Activated T-cell treated with anti-CD3 and anti-CD28 coated beads for 48 hours (primary cell): ENCODE measurements around the gene RPS24.
"Not testable (repeated sequence)": the region's sequence is repeated elsewhere in the genome, so short reads cannot be mapped to it uniquely, and the experiment has no call there.

Experiments
- DNase-seq: peaks from one replicate; pipeline ENCODE4 v3.0.0-alpha.2; 2020; ENCODE audit warnings: low read depth

The RPS24 gene

DNA sequence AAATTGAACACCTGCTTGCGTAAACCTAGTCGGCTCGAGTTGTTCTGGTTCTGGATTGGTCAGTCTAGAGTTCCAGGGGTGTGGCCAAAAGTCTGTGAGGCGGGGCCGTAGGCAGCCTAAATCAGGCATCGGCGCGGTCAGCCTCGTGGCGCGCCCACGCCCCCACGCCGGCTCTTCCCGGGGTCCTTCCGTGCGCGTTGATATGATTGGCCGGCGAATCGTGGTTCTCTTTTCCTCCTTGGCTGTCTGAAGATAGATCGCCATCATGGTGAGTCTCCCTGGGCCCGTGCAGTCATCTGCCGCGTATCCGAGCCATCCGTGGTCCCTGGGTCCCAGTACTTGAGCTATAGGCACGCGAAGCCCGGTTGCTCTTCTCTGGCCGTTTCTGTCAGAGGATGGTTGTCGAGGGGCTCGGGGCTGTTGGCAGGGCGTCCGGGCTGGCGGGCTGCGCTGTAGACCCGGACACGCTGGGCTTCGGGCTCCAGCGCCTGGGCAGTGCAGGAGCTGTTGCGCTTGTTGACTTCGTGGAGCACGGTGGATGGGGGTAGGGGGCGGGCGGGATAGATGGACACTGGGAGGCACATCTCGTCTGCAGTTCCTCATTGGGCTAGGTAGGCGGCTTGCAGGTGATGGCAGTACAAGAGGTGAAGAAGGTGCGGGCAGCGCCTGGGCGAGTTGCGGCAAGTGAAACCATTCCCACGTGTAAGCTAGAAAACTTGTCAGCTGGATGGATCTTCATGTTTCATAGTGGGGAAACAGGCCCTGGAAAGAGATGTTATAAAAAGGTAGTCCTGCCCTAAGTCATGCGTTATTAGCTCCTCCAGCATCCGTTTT lies at the start of gene RPS24:
RPS24 (plus strand) TSS at position 227 of the 834 bp plus-strand sequence; CDS start at position 266, 39 bp downstream.
- peak; percentile 92 for DNase-seq

DNA sequence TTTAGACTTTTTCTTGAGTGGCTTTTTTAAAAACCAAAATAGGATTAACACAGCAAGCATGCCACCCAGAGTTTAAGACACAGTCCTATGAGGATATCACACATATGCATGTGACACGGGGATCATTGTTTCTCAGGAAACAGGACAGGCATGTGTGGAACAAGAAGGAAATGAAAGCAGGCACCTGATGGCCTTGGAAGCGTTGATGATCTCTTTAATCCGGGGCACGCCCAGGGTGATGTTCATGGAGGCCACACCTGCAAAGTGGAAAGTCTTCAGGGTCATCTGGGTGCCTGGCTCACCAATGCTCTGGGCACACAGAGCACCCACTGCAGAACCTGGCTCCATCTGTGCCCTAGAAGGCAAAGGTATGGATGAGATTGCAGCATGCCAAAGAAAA lies 48.7 kb upstream of the RPS24 start:
- DNase-seq = no peak

DNA sequence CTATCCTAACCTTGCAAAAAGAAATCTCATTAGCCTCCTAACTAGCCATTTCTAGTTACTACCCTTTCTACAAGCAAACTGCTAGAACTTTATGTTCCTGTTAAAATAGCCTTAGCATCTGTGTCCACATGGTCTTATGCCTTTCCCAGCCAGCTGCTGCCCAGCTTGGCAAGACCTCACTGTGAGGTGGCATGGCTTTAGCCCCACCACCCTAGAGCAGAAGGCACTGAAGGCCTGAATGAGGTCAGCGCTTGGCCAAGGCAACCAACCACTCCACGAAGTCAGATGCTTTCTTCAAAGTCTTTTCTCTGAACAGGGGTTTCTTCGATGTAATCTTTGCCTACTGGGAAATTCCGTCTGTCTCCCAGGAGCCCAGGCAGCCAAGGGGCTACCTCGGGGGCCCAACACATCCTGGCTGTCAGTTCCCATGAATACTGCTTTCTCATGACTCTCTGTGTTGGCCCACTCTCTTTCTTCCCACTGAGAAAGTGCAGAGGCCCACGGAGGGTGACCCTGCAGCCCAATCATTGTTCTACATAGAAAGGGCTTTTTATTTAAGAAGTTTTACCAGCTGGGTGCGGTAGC lies 45.9 kb upstream of the RPS24 start:
- no peak for DNase-seq

DNA sequence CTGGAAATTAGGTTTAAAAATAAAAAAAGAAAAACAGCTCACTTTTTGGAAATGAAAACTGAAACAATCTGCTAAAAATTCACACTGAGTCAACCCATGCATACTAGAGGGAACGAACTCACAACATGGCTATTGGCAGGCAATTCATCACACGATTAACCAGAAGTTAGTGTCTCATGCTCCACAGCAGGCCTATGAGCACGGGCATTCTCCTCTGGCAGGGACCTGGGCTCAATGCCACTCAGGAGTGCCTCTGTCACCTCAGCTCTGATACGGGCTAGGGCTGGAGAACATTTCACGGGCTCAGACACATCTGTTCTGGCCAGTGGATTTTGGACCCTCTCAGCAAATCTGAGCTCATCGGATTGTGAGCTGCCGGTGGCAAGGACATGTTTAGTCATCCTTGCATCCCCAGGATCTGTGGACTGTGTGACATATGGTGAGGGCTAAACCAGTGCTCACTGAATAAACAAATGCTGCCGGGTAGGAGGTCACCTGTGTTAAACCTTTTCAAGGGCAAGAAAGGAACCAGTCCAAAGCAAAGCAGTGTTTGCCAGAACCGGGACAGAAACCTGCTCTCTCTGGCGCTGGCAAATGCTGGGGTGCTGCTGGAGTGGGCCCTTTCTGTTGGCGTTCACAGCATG lies 44.5 kb upstream of the RPS24 start:
- DNase-seq = no peak

DNA sequence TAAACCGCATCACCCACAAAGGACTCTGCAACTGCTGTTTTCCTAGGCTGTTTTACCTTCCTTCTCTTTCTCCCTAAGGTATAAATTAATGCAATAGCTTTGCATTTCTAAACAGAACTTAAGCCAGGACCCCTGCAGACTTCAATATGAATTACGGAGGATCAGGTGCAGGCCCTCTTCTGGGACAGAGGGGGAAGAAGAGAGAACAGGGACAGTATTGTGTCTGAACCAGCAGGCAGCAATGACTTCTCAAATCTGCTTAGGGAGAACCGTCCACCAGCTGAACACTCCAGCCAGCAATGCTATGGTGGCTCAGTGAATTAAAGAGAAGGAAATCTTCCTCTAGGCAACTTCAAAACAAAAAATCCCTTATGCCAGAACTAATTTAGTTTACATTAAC lies 40.0 kb upstream of the RPS24 start:
- DNase-seq = no peak

DNA sequence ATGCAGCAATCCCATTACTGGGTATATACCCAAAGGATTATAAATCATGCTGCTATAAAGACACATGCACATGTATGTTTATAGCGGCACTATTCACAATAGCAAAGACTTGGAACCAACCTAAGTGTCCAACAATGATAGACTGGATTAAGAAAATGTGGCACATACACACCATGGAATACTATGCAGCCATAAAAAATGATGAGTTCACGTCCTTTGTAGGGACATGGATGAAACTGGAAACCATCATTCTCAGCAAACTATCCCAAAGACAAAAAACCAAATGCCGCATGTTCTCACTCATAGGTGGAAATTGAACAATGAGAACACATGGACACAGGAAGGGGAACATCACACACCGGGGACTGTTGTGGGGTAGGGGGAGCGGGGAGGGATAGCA lies 34.9 kb upstream of the RPS24 start:
- DNase-seq = not testable (repeated sequence)

DNA sequence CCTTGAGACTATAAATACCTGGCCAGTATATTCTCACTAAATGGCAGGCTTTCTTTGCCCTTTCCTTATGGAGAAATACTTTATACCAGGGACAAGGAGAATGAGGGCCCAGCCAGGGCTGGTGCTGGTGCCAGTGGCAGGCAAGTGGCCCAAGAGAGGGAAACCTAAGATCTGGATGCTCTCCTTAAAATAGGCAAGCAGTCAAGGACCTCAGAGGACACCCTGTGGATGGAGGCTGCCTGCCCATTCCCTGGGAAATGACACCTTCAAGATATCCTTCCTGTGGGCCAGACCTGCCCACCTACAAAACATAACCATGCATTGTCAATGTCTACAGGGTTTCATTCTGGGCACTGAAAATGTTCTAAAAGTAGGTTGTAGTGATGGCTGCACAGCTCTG lies 33.5 kb upstream of the RPS24 start:
- no peak for DNase-seq

DNA sequence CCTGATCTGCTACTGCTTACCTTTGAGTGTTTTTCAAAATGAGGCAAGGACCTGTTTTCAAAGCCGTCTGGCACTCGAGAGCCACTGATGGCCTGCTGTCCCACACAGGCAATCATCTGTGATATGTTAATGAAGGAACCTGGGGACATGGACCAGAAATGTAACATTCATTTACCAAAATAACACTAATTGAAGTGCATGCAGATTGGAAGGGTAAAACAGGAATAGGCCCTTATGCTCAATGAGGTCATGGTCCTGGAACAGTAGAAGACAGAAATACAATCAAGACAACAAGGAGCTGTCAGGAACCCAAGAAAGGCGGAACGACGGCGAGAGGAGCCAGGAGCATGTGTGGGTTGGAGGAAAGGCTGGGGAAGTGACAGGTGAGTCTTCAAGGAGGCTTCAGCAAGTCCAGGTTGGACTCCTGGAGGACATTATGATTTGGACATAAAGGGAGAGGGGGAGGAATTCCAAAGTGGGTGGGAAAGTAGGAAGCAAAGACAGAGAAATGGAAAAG lies 32.6 kb upstream of the RPS24 start:
- no peak for DNase-seq

DNA sequence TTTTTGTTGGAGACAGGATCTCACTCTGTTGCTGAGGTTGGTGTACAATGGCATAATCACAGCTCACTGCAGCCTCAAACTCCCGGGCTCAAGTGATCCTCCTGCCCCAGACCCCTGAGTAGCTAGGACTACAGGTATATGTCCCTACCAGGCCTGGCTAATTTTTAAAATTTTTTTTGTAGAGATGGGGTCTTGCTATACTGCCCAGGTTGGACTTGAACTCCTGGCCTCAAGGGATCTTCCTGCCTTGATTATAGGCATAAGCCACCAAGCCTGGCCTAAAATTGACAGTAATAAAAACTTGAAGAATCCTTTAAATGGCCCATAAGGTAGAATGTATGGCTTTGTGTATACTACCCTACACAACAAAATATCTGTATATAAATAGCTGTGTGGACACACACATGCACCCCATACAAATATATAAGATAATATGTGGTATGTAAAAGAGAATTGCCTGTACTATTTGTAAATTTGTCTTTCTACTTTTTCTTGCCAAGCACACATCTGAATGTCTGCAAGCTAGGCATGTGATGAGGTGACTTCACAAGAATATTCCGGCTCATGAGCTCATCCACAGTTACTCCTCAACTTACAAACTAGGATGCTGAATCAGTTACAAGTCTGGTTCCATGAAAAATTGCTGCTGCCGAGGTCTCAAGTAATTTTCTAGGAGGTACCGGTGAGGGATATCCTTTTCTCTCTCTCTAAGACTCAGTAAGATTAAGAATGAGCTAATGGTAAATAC lies 30.9 kb upstream of the RPS24 start:
- no peak for DNase-seq

DNA sequence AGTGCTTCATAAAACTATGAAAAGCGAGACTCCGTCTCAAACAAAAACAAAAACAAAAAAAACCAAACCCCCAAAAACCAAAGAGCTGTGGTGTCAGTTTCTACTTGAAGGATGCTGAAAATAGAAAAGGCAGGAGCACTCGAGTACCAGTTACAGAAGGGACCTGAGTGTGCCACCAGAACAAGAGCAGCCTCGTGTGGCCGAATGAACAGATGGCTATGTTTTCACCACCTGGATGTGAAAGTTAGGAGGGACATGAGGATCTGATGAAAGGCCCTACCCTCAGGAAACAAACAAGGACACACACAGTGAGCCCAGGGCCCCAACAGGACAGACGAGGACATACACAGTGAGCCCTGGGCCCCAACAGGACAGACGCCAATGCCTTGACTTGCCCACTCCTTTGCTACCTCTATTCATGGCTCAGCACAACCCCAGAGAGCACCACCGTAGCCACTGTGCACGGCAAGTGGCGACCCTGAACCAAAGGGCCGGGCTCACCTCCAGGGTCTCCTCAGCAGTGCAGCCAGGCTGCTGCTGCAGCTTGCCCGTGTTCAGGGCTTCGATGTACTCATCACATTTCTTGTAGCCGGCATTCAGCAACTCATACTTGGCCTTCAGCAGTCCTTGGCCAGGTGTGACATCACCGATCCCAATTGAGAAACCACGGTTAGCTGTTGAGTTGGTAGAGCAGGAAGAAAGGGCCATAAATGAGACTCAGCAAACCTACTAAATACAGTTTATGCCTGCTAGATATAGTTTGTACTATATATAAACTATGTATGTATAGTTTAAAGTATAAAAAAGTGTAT lies 29.2 kb upstream of the RPS24 start:
- no peak for DNase-seq

DNA sequence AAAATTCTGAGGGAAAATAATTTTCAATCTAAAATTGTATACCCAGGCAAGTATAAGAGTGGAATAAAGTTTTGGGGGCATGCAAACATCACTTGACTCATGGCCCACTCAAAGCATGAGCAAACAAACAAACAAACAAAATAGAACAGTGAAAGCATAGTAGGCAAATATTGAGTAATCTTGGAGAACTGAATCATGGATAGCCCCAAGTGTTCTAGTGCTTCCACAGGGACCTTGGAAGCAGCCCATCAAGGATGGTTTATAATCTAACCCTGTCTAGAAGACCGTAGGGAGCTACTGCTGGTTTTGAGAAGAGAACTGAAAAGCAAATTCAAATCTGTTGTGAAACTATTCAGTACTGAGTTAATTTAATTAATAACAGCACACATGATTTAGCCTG lies 26.5 kb upstream of the RPS24 start:
- DNase-seq = no peak

DNA sequence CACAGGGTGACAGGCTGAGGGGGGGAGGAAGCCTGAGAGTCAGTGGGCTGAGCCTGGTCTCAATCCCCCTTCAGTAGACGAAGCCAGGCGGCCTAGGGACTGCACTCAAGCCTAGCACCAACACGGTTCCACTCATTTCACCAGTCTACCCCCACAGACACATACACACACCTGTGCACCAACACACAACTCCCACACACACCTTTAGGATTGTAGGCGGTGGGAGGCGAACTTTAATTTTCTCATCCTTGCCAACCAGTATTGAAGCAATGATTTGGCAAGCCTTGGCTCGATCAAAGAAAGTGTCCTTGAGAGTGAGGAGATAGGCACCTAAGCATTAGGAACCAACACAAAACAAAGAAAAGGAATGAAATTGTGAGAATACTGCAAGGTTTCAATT lies 24.0 kb upstream of the RPS24 start:
- DNase-seq = no peak

DNA sequence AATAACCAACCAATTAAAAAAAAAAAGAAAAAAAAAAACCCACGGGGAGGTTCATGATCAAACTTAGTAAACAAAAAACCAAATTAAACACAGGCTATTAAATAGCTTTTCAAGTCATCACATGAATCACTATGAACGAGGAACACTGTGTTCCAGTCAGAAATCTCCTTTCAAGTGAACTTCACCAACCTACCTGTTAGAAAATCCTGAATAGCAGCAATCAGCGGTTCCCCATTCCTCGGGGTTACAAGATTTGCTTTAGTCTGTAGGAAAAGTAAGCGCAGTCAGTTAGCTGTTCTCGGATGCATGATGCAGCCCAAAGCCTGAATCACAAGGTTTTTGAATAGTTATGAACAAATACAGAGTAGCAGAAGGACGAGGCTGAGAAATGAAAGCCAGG lies 23.4 kb upstream of the RPS24 start:
- DNase-seq = no peak

DNA sequence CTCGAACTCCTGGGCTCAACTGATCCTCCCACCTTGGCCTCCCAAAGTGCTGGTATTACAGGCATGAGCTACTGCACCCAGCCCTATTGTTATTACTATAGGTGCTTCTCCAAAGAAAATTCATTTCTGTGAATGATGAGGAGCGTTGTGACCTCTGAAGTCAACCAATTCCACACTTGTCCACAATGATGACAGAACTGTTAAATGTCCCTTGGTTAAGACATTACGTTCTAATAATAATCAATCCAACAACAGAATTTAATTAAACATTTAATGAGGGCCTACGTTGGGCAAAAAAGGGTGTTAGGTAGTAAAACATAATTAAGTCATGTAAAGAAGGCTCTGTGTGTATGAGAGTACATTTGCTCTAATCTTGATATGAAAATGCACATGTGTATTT lies 22.6 kb upstream of the RPS24 start:
- no peak for DNase-seq

DNA sequence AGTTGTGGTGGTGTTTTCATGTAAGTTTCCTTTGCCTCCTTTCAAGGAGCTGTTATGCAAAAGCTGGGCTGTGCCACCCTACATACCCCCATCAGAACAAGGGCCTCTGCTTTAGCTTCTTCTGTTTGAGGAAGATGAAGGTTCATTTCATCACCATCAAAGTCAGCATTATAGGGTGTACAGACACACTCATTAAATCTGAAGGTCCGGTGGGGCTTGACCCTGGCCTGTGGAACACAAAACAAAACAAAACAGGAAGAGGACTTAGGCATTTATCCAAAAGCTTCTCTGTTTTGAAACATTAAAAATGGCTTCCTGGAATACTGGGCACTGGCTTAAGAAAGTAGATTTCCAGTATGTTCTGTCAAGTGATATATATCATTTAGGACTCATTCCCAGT lies 20.1 kb upstream of the RPS24 start:
- DNase-seq = no peak

DNA sequence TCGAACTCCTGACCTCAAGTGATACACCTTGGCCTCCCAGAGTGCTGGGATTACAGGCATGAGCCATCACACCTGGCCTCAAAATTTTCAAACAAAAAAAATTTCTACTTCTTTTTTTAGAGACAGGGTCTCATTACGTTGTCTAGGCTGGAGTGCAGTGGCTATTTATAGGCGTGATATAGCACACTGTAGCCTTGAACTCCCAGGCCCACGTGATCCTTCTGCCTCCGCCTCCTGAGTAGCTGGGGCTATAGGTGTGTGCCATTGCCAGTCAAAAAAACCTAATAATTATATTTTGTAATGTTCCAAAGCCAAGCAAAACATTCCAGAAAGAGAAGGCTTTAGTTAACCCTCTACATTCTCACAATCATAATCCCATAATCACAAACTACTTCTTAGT lies 18.1 kb upstream of the RPS24 start:
- DNase-seq = no peak

DNA sequence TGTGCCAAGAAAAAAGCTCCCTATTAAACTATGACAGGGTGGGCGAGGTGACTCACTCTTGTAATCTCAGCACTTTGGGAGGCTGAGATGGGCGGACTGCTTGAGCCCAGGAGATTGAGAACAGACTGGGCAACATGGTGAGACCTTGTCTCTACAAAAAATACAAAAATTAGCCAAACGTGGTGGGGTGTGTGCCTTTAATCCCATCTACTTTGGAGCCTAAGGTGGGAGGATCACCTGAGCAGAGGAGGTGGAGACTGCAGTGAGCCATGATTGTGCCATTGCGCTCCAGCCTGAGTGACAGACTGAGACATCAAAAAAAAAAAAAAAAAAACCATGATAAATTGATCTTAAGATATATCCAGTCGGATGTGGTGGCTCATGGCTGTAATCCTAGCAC lies 15.8 kb upstream of the RPS24 start:
- DNase-seq = no peak

DNA sequence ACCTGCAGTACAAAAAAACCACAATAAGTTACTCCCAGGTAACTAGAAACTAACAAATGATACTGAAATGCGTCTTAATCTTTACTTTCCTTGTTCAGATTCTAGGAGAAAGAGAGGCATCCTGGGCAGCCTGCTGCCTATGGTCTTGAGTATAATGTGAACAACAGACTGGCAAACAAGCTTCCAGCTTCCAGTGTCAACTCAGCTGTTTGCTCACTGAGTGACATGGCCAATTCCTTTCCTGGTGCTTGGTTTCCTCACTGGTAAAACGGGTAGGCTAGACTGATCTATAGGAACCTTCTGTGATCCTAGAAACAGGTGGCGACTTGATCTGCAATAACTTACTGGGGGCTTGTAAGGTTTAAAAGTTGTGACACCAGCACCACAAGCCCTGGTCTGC lies 14.4 kb upstream of the RPS24 start:
- DNase-seq = no peak

DNA sequence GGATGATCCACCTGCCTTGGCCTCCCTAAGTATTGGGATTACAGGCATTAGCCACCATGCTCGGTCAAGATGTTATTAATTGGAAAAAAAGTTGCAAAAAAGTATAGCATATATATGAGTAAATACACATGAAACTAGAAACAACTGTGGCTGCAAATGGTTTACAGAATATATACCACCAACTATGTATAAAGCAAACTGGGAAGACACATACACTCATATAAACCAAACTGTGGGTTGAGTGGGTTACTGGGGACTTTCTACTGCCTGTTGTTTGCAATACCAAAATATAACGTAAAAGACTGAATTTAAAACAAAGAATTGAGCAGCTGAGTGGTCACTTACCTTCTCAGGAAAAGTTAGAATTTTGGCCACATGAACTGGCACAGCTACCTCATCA lies 12.5 kb upstream of the RPS24 start:
- no peak for DNase-seq

DNA sequence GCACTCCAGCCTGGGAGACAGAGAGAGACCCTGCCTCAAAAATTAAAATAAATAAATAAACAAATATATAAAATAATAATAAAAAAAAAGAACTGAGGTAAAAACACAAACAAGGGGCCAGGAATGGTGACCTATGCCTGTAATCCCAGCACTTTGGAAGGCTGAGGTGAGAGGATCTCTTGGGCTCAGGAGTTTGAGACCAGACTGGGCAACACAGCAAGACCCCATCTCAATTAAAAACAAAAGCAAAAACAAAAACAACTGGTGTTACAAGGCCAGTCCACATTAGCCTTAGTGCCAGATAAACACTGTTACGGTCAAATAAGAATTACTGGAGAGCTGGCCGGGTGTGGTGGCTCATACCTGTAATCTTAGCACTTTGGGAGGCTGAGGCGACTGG lies 9.9 kb upstream of the RPS24 start:
- DNase-seq = no peak

DNA sequence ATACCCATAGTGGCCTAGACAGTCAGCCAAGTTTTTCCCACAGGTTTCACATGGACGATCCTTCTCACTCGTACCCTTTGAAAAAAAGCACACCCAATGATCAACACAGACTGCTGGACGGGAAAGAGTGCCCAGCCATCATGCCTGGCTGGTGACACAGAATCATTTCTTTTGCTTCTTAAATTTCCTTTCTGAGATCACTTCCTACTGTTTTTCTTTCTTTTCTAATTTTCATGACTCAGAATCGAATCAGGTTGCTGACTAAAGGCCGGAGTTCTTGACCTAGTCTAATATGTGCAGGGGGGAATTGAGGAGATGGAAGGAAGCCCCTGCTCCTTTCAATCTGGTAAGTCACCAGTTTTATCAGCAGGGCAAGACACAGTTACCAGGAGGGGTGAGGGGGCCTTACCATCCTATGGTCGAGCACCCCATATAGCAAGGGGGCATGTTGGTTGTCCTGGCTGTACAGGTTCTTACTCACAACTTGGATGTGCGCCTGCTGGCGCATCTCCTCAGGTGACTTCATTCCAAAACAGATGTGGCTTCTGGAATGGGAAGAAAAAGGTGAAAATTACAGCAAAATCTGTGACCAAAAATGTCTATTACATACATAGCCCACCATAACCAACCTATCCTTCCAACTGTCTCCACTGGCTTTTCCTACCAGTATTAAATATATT lies 7.8 kb upstream of the RPS24 start:
- DNase-seq = no peak
